ENCODE data around the gene NOXO1. TPM values are rescaled to one million over a fixed set of nuclear protein-coding genes. Genes with fewer than 3 reads are reported as not detected.
A peak's percentile ranks its signal among the peaks of the same experiment; 100 is the strongest.

Gene NOXO1
- total RNA-seq, 1 donor from 2014 or later: 0.42 TPM

DNA sequence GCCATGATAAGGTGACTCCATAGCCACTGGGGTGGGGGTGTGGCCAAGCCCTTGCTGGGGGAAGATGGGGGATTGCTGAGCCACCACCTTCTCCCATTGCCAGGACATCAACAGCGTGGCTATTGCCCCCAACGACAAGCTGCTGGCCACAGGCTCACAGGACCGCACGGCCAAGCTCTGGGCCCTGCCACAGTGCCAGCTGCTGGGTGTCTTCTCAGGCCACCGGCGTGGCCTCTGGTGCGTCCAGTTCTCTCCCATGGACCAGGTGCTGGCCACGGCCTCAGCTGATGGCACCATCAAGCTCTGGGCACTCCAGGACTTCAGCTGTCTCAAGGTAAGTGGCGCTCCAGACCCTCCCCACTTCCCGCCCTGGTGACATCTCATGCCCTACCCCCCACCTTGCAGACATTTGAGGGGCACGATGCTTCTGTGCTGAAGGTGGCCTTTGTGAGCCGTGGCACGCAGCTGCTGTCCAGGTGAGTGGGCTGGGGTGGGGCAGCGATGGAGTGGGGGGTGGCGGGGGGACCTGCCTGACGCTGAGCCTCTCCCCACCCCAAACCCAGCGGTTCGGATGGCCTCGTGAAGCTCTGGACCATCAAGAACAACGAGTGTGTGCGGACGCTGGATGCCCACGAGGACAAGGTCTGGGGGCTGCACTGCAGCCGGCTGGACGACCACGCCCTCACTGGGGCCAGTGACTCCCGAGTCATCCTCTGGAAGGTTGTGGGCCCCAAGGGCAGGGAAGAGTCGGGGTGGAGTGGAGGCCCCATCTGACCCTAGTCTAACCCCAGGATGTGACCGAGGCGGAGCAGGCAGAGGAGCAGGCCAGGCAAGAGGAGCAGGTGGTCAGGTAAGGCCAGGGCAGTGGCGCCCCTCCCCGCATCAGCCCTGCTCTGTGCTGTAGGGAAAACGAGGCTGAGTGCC lies 4.1 kb downstream of the NOXO1 start:
- TF ChIP-seq CTCF (IDR thresholded peaks at IDR 0.05; ENCODE audit: unreplicated experiment): no peak
- Mint-ChIP-seq H3K36me3 (peaks cover 9% of the 10 kb centered on the region), H3K4me3 (no peak overlapping the region), H3K27ac (no peak overlapping the region), H3K9me3 (no peaks in the 10 kb centered on the region), H3K4me1 (peaks cover 12% of the 10 kb centered on the region), H3K27me3 (ENCODE audit: low read depth) (peaks cover 39% of the 10 kb centered on the region)
- DNase-seq (ENCODE audit: low spot score in 2 of 2, unreplicated experiment in 2 of 2): no peak

DNA sequence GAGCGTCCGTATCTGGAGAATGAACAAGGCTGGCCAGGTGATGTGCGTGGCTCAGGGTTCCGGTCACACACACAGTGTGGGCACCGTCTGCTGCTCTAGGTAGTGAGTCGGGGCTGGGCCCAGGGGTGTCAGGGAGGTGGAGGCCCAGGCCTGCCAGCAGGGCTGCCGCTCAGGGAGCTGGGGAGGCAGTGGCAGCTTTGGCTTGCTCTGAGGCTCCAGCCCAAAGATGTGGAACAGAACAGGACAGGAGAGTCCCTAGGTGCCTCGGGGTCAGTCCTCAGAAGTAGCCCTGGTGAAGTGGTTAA lies 5.1 kb downstream of the NOXO1 start:
- peaks cover 29% of the 10 kb centered on the region for H3K27me3 Mint-ChIP-seq (ENCODE audit: low read depth)
- no peaks in the 10 kb centered on the region for H3K9me3 Mint-ChIP-seq
- DNase-seq (ENCODE audit: low spot score in 2 of 2, unreplicated experiment in 2 of 2): no peak
- H3K36me3 Mint-ChIP-seq: peaks cover 9% of the 10 kb centered on the region
- H3K4me3 Mint-ChIP-seq: no peak overlapping the region
- peaks cover 20% of the 10 kb centered on the region for H3K4me1 Mint-ChIP-seq
- no peak for TF ChIP-seq CTCF (IDR thresholded peaks at IDR 0.05; ENCODE audit: unreplicated experiment)
- H3K27ac Mint-ChIP-seq: no peak overlapping the region

GRCh38 chr16:1975432-1976215 lies 5.6 kb downstream of the NOXO1 start:
- Mint-ChIP-seq H3K36me3 (peaks cover 9% of the 10 kb centered on the region), H3K27me3 (ENCODE audit: low read depth) (peaks cover 23% of the 10 kb centered on the region), H3K27ac (no peak overlapping the region), H3K4me3 (no peak overlapping the region), H3K4me1 (peaks cover 22% of the 10 kb centered on the region), H3K9me3 (no peaks in the 10 kb centered on the region)
- TF ChIP-seq CTCF (IDR thresholded peaks at IDR 0.05; ENCODE audit: unreplicated experiment): no peak
- DNase-seq (ENCODE audit: low spot score in 2 of 2, unreplicated experiment in 2 of 2): no peak

- Mint-ChIP-seq H3K9me3 (no peaks in the 10 kb centered on the region), H3K27ac (no peak overlapping the region), H3K4me3 (peak overlapping the region; percentile 38), H3K36me3 (peaks cover 9% of the 10 kb centered on the region), H3K4me1 (peaks cover 22% of the 10 kb centered on the region), H3K27me3 (ENCODE audit: low read depth) (peaks cover 11% of the 10 kb centered on the region)
- no peak for DNase-seq (ENCODE audit: low spot score in 2 of 2, unreplicated experiment in 2 of 2)
- no peak for TF ChIP-seq CTCF (IDR thresholded peaks at IDR 0.05; ENCODE audit: unreplicated experiment)
Observed at GRCh38 chr16:1974157-1975070, 6.9 kb downstream of the NOXO1 start.

DNA sequence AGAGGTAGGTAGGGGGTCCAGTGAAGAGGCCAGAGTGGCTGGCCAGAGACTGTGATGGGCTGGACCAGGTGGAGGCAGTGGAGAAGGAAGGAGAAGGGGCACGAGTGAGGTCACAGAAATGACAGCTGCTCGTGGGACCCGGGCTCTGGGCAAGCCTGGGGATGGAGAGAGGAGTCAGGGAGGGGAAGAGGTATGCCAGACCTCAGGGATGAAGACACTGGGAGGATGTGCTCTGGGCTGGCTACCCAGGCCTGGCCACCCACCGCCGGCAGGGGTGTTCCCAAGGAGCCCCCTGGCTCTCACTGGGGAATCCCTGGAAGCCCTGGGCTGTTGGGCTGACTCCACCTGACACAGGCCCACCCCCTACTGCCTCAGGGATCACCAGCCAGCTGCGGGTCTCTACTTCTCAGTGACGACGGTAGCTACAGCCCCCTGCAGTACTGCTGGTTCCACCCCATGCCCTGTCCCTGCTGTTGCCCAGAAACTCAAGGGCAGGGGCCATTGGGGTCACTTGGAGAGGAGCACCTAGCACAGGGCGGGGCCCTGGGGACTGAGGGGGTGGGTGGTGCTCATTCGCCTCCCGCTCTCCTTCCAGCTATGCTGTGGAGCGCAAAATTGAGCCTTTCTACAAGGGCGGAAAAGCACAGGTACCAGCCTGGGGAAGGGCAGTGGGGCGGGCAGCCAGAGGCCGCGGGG lies 7.7 kb downstream of the NOXO1 start:
- Mint-ChIP-seq H3K9me3 (no peaks in the 10 kb centered on the region), H3K4me1 (peaks cover 22% of the 10 kb centered on the region), H3K27me3 (ENCODE audit: low read depth) (peaks cover 6% of the 10 kb centered on the region), H3K4me3 (peak overlapping the region; percentile 45), H3K36me3 (peaks cover 9% of the 10 kb centered on the region), H3K27ac (no peak overlapping the region)
- no peak for DNase-seq (ENCODE audit: low spot score in 2 of 2, unreplicated experiment in 2 of 2)
- TF ChIP-seq CTCF (IDR thresholded peaks at IDR 0.05; ENCODE audit: unreplicated experiment): no peak
